ENCODE measurements around the gene GTF2F2. TPM values are rescaled to one million over a fixed set of nuclear protein-coding genes. Genes with fewer than 3 reads are reported as not detected.
"Not testable (repeated sequence)": the region's sequence is repeated elsewhere in the genome, so short reads cannot be mapped to it uniquely, and the experiment has no call there.

GTF2F2 gene
- polyA plus RNA-seq, 6 donors from 2014 or later = 3.1 to 13.0 (median 10.2) TPM

DNA sequence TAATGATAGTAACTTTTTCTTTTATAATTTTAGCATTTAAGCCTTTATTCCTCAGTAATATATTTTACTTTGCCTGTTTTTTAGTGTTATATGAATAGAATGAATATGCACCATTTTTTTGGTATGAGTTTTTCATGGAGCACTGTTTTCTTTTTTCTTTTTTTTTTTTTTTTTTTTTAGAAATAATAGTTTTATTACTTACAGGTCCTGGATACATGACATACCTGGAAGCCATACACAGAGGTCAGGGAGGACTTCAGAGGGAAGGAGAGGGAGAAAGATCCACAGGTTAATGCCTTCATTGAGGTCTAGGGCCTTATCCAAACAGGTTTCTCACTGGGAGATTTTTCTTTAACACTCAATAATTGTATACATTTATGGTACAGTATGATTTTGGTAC lies 54.2 kb downstream of the GTF2F2 start:
- Mint-ChIP-seq H3K4me3 (no peak overlapping the region), H3K4me1 (peaks cover 18 to 45% (median 23%) of the 10 kb centered on the region in 3 donors), H3K27ac (no peak overlapping the region), H3K27me3 (no peaks in the 10 kb centered on the region), H3K36me3 (peaks cover 22 to 24% of the 10 kb centered on the region in 2 donors), H3K9me3 (peaks cover 0 to 4% (median 0%) of the 10 kb centered on the region in 7 donors)
- DNase-seq = no peak
- no peak for ATAC-seq (ENCODE audit: low read depth in 2 of 2)

DNA sequence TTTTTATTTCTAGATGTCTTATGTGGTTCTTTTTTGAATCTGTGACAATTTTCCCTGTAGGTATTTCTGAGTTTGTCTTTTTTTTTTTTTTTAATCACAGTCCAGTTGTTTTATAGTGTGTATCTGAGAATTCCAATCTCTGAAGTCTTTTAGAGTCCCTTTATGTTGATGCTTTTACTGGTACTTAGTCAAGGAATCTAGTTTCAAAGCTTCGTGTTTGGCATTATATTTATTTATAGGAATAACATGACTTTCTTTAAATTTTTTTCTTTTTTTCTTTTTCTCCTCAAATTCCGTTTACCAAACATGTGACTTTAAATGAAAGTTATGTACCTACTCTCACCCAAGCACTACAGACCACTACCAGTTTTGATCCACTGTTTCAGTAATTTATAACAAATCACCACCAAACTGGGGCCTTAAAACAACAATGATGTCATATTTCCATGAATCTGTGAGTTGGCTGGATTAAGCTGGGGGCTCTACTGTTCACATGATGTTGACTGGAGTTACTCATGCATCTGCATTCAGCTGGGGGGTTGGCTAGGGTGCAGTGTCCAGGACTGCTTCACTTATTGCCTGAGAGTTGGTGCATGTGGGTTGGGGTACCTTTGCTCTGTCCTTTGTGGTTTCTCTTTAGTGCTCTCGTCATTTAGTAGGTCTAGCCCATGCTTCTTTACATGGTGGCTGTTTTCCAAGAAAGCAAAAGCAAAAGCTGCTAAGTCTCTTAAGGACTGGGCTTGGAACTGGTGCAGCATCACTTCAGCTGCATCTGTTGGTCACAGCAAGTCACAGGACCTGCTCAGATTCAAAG lies 58.2 kb downstream of the GTF2F2 start:
- Mint-ChIP-seq H3K4me1 (peaks cover 18 to 35% (median 30%) of the 10 kb centered on the region in 3 donors), H3K9me3 (no peaks in the 10 kb centered on the region), H3K4me3 (no peak overlapping the region), H3K27me3 (no peaks in the 10 kb centered on the region), H3K27ac (peak overlapping the region in 1 of 6 donors; percentile 69), H3K36me3 (peaks cover 13 to 16% of the 10 kb centered on the region in 2 donors)
- DNase-seq (no peak), ATAC-seq (ENCODE audit: low read depth in 2 of 2) (no peak)

DNA sequence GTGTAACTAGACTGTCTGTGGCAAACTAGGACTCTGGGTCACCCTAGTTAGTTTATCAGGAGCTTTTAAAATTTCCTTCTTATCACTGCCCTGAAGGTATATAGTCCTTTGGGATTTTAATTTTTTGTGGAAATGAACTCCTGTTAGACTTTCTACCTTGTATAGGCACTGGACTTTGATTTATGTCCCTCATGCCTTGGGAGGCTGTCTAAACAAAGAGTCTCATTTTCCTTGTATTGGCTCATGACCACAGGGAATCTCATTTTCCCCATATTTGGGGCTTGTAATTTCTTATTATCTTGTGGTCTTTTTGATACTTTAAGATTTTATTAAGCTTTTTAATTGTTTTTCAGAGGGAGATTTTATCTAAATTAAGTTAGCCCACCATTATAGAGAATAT lies 59.1 kb downstream of the GTF2F2 start:
- DNase-seq = no peak
- Mint-ChIP-seq H3K27me3 (no peaks in the 10 kb centered on the region), H3K27ac (no peak overlapping the region), H3K4me1 (peaks cover 22 to 42% (median 34%) of the 10 kb centered on the region in 3 donors), H3K9me3 (peaks cover 0 to 6% (median 0%) of the 10 kb centered on the region in 7 donors), H3K36me3 (peaks cover 19 to 23% of the 10 kb centered on the region in 2 donors), H3K4me3 (no peak overlapping the region)
- no peak for ATAC-seq (ENCODE audit: low read depth in 2 of 2)

GRCh38 chr13:45180303-45180702 lies 60.0 kb downstream of the GTF2F2 start:
- Mint-ChIP-seq H3K9me3 (peaks cover 0 to 7% (median 0%) of the 10 kb centered on the region in 7 donors), H3K4me1 (peaks cover 27 to 43% (median 43%) of the 10 kb centered on the region in 3 donors), H3K4me3 (no peak overlapping the region), H3K27me3 (no peaks in the 10 kb centered on the region), H3K36me3 (peaks cover 11 to 24% of the 10 kb centered on the region in 2 donors), H3K27ac (no peak overlapping the region)
- DNase-seq (no peak), ATAC-seq (ENCODE audit: low read depth in 2 of 2) (no peak)

DNA sequence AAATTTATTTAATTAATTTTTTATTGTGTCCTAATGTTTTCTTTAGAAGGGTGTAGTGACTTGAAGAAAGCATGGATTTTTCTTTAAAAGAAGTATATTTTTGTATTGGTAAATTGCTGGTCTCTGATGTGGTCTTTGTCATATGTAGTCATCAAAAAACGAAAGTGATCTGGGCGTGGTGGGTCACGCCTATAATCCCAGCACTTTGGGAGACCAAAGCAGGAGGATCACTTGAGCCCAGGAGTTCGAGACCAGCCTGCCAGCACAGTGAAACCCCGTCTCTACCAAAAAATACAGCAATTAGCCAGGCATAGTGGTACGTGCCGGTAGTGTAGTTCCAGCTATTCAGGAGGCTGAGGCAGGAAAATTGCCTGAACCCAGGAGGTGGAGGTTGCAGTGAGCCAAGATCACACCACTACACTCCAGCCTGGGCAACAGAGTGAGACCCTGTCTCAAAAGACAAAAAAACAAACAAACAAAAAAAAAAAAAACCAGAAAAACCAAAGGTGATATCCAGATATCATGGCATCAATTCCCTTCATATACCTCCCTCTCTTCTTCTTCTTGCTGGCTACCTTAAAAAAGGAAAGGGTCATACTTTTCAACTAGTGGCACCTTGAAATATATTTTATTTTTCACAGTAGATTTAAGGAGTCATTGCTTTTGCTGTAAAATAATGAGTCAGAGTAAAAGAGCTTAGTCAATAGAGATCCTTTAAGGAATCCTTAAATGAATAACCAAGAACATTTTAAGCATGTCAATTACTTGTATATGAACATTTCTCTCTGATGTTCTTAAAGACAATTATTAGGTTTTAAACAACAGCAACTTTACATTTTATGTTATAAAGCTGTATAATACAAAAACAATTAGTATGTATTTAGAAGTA lies 60.6 kb downstream of the GTF2F2 start:
- no peaks in the 10 kb centered on the region for H3K27me3 Mint-ChIP-seq
- H3K4me3 Mint-ChIP-seq = no peak overlapping the region
- H3K4me1 Mint-ChIP-seq = peaks cover 27 to 44% (median 43%) of the 10 kb centered on the region in 3 donors
- no peak for DNase-seq
- peaks cover 0 to 7% (median 0%) of the 10 kb centered on the region in 7 donors for H3K9me3 Mint-ChIP-seq
- peaks cover 10 to 24% of the 10 kb centered on the region in 2 donors for H3K36me3 Mint-ChIP-seq
- ATAC-seq (ENCODE audit: low read depth in 2 of 2) = no peak
- peak overlapping the region in 3 of 6 donors; percentile 6 to 72 (median 56) for H3K27ac Mint-ChIP-seq

DNA sequence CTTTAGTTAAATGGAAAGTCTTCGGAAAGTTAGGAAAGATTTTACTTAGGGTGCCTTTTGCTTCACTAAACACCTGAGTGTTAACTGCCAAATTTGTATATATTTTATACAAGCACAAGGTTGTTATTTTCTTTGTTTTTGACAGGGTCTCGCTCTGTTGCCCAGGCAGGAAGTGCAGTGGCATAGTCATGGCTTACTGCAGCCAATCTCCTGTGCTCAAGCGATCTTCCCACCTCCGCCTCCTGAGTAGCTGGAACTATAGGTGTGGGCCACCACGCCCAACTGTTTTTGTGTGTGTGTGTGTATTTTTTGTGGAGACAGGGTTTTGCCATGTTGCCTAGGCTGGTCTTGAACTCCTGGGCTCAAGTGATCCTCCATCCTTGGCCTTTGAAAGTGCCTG lies 64.4 kb downstream of the GTF2F2 start:
- Mint-ChIP-seq H3K9me3 (peaks cover 0 to 7% (median 3%) of the 10 kb centered on the region in 7 donors), H3K27ac (peak overlapping the region; percentile 38 to 92 (median 78)), H3K36me3 (peaks cover 6 to 23% of the 10 kb centered on the region in 2 donors), H3K4me3 (peak overlapping the region in 7 of 8 donors; percentile 7 to 73 (median 71)), H3K27me3 (no peaks in the 10 kb centered on the region), H3K4me1 (peaks cover 15 to 29% (median 29%) of the 10 kb centered on the region in 3 donors)
- peak; percentile 75 to 79 for ATAC-seq (ENCODE audit: low read depth in 2 of 2)
- peak; percentile 2 for DNase-seq

DNA sequence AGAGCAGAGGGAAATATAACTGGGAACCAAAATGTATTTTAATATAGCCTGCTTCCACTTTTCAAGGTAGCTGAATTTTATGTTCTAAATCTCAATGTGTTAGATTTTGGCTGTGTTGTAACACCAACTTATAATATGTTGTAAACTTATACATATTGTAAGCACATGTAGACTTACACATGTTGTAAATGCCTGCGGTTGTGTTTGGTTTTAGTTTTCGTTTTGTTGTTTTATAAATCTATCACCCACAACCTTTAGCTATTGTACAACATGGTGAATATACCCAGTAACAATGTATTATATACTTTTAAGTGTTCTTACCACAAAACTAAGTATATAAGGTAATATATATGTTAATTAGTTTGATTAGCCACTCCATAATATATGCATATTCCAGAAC lies 65.0 kb downstream of the GTF2F2 start:
- H3K4me3 Mint-ChIP-seq = peak overlapping the region in 2 of 8 donors; percentile 58 to 71
- ATAC-seq (ENCODE audit: low read depth in 2 of 2) (no peak), DNase-seq (no peak)
- H3K9me3 Mint-ChIP-seq = peaks cover 0 to 7% (median 3%) of the 10 kb centered on the region in 7 donors
- peaks cover 6 to 23% of the 10 kb centered on the region in 2 donors for H3K36me3 Mint-ChIP-seq
- peak overlapping the region in 5 of 6 donors; percentile 39 to 86 (median 70) for H3K27ac Mint-ChIP-seq
- no peaks in the 10 kb centered on the region for H3K27me3 Mint-ChIP-seq
- peaks cover 15 to 29% (median 29%) of the 10 kb centered on the region in 3 donors for H3K4me1 Mint-ChIP-seq

- H3K27ac Mint-ChIP-seq; H3K9me3 Mint-ChIP-seq; ATAC-seq (ENCODE audit: low read depth in 2 of 2); H3K27me3 Mint-ChIP-seq; DNase-seq; H3K4me3 Mint-ChIP-seq: not testable (repeated sequence)
- Mint-ChIP-seq H3K4me1 (peaks cover 9 to 13% (median 10%) of the 10 kb centered on the region in 3 donors), H3K36me3 (peaks cover 4 to 13% of the 10 kb centered on the region in 2 donors)
These were observed 68.8 kb downstream of the GTF2F2 start for GRCh38 chr13:45189077-45189476.

DNA sequence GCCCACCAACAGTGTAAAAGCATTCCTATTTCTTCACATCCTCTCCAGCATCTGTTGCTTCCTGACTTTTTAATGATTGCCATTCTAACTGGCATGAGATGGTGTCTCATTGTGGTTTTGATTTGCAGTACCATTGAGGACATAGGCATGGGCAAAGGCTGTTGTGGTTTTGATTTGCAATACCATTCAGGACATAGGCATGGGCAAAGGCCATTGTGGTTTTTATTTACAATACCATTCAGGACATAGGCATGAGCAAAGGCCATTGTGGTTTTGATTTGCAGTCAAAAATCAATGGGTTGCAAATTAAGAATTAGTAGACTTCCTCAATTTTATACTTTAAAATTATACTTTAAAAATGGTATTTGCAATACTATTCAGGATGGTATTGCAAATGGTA lies 69.2 kb downstream of the GTF2F2 start:
- not testable (repeated sequence) for H3K4me3 Mint-ChIP-seq; DNase-seq; H3K9me3 Mint-ChIP-seq; ATAC-seq (ENCODE audit: low read depth in 2 of 2); H3K36me3 Mint-ChIP-seq; H3K27ac Mint-ChIP-seq; H3K27me3 Mint-ChIP-seq
- H3K4me1 Mint-ChIP-seq = peaks cover 5 to 11% (median 10%) of the 10 kb centered on the region in 3 donors

DNA sequence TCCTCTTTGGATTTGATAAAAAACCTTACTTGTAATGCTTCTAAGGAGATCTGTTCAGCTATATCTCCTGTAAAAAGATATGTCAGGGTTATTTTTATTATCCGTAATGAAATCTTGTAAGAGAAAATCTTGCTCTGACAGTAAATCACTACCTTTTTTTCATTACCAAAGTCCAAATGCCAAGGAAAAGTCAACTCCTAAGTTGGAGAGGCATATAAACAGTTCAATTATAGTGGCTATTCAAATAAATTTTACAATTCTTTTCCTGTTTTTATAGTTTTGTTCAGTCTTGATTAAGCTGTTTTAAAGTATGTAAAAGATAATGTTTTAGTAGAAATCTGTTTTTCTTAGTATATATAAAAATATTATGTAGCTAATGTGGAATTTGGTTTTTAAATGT lies 71.6 kb downstream of the GTF2F2 start:
- Mint-ChIP-seq H3K27ac (no peak overlapping the region), H3K27me3 (no peaks in the 10 kb centered on the region), H3K36me3 (peaks cover 0 to 9% of the 10 kb centered on the region in 2 donors), H3K9me3 (peaks cover 0 to 3% (median 0%) of the 10 kb centered on the region in 7 donors), H3K4me3 (no peak overlapping the region), H3K4me1 (peaks cover 9 to 20% (median 18%) of the 10 kb centered on the region in 3 donors)
- ATAC-seq (ENCODE audit: low read depth in 2 of 2) (no peak), DNase-seq (no peak)

DNA sequence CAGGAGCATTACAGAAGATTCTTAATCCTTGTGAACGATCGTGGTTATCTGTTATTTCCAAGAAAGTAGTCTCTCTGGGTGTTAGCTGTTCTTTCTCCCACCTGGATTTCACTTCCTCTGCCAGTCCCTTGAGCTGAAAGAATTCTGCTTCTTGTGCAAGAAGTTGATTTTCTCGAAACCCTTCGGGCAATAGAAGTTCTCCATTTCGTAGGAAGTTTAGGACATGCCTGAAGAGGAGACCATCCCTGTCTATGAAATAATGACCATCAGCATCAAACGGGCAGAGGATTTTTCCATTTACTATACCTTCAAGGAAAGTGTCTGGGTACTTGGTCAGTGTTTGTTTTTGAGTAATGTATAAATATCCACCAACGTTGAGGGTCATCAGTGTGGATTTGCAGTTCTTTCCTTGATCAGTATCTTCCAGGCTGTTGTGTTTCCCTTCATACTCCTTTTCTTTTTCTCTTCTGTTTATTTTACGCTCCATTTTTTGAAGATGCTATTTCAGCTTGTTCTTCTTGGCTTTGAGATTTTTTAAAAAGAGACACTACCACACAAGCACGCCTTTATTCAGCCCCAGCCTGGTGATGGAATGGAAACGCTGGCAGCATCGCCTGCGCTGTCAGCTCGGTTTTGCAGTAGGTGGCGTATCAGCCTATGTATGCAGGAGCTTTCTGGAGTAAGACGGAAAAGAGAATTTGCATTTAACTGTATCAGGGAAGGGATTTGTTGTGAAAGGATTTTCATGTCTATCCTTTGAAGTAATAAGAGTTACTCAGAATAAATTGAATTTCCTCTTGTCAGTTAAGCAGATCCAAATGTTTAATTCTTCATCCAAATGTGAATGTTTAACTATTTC lies 74.0 kb downstream of the GTF2F2 start:
- Mint-ChIP-seq H3K4me1 (peaks cover 19 to 22% (median 21%) of the 10 kb centered on the region in 3 donors), H3K27ac (no peak overlapping the region), H3K27me3 (no peaks in the 10 kb centered on the region), H3K36me3 (peaks cover 0 to 1% of the 10 kb centered on the region in 2 donors), H3K9me3 (no peaks in the 10 kb centered on the region), H3K4me3 (no peak overlapping the region)
- no peak for DNase-seq
- ATAC-seq (ENCODE audit: low read depth in 2 of 2) = no peak

- H3K27me3 Mint-ChIP-seq = no peaks in the 10 kb centered on the region
- peak overlapping the region in 4 of 8 donors; percentile 9 to 54 (median 14) for H3K4me3 Mint-ChIP-seq
- ATAC-seq (ENCODE audit: low read depth in 2 of 2) (peak in 1 of 2 donors; percentile 45), DNase-seq (no peak)
- H3K4me1 Mint-ChIP-seq = peaks cover 25 to 27% (median 25%) of the 10 kb centered on the region in 3 donors
- peak overlapping the region in 1 of 6 donors; percentile 1 for H3K27ac Mint-ChIP-seq
- no peaks in the 10 kb centered on the region for H3K9me3 Mint-ChIP-seq
- peaks cover 6 to 7% of the 10 kb centered on the region in 2 donors for H3K36me3 Mint-ChIP-seq
These were observed 75.1 kb downstream of the GTF2F2 start for GRCh38 chr13:45195421-45195820.
